Measurements from ENCODE around the gene TRMT6.

Gene TRMT6

DNA sequence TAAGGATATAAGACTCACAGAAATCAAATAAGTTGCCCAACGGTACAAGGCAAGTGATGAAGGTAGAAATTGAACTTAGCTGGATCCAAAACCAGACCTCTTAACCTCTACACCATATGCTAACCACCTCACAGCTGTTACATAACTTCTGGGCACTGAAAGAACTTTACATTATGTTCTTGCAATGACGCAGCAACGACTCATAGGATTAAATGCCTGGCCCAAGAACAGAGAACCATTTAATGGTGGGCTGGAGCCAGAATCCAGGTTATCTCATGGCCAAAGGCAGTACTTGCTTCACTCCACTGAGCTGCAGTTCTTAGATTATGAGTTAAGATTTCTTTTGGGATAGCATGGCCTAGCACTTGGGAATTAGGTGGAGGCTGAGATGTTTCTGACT, 4.4 kb downstream of the TRMT6 start:
- DNase-seq, result no peak

DNA sequence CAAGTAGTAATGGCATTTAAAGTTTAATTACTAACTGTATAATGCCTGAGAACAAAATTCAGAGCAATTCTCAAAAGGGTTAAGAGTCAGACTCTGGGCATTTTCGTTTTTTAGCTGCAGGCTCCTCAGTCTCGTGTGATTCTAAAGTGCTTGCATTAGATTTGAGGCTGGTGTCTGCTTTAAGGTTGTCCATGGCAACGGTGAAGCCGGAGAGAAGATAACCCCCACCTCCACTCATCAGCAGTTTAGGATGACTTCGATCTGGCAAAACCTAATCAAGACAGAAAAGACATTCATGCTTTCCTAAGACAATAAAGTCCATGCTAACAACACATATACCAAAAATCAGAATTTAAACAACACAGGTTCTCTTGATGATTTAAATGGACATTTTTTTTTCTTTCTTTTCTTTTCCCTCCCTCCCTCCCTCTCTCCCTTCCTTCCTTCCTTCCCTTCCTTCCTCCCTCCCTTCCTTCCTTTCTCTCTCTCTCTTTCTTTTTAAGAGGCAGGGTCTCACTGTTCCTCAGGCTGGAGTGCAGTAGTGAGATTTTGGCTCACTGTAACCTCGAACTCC, 11.8 kb downstream of the TRMT6 start:
- DNase-seq, result no peak

DNA sequence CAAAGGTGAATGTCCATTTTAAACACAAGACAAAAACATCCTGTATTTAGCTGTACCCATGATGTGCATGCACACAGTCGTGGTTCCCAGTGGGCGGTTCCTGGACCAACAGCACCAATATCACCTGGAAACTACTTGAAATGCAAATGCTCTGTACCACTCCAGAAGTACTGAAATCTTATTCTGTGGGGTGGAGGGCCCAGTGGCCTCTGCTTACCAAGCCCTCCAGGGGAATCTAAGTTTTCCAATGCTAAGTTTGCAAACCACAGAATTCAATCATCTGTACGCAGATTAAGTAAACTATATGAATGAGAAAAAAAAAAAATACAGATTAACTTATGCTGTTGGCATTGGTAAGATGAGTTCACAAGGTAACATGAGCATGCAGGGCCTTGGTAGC, 14.1 kb downstream of the TRMT6 start:
- no peak for DNase-seq

DNA sequence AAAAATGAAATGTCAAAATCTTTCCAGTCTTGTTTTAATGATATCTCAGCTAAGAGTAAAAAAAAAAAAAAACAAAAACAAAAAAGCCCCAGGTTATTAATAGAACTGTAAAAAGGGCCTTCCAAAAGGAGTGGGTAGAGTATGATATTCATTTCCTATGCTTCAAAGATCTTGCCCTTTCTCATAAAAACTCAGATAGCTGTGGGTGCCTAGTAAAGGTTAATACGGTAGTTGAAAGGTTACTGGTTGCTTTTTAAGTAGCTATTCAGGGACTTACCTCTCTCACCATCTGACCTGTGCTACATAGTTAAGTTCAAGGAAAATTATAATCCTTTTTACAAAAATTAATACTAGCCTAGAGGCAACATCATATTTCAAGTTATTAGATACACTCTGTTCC, 14.9 kb downstream of the TRMT6 start:
- DNase-seq, result no peak

DNA sequence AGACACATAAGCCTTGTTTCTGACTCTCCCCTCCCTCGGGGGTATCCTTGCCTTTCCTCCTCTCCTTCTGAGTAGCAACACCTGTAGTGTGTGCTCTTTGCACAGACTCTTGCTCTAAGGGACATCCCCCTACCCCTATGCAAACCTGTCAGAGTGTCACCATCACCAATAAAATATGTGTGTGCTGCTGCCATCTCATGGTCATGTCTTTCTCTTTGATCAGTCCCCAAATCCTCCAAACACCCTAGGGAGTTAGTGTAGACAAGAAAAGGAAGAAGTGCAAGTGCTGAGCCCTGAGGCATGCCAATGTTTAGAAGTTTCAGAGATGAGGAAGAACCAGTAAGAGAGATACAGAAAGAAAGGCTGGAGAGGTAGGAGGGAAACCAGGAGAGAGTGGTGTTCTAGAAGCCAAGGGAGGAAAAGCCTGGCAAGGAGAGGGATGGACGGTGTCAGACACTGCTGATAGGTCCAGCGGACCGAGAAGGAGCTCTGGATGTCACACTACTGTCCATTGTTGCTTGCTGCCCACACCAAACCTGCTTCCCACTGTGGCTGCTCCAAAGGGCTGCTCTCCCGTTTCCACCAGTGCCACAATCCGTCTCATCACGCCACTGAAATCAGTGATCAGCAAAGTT, 16.4 kb downstream of the TRMT6 start:
- DNase-seq, result no peak

DNA sequence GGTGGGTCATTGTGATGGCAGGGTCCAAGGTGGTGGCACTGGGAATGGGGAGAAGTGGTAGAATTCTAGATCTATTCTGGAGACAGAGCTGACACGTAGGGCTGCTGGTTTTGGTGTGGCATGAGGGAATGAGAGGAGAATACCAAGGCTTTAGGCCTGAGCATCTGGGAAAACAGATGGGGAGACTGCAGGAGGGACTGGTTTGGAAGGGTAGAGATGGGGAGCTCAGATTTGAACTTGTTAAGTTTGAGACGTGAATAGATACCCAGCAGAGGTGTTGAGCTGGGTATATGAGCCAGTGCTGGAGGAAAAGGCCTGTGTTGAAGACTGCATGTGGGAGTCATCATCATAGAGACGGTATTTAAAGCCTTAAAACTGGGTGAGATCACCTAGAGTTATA, 17.5 kb downstream of the TRMT6 start:
- no peak for DNase-seq

DNA sequence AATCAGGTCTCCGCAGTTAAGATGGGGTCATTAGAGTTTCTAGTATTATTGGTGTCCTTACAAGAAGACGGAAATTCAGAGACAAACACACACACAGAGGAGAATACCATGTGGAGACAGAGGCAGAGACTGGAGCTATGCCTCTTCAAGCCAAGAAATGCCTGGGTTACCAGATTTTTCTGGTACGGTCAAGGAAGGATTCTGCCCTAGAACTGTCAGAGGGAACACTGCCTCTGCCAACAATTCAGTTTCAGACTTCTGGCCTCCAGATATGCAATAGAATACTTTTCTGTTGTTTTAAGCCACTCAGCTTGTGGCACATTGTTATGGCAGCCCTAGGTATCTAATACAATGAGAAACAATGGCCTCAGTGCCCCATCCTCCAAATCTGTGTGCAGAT, 18.9 kb downstream of the TRMT6 start:
- no peak for DNase-seq

DNA sequence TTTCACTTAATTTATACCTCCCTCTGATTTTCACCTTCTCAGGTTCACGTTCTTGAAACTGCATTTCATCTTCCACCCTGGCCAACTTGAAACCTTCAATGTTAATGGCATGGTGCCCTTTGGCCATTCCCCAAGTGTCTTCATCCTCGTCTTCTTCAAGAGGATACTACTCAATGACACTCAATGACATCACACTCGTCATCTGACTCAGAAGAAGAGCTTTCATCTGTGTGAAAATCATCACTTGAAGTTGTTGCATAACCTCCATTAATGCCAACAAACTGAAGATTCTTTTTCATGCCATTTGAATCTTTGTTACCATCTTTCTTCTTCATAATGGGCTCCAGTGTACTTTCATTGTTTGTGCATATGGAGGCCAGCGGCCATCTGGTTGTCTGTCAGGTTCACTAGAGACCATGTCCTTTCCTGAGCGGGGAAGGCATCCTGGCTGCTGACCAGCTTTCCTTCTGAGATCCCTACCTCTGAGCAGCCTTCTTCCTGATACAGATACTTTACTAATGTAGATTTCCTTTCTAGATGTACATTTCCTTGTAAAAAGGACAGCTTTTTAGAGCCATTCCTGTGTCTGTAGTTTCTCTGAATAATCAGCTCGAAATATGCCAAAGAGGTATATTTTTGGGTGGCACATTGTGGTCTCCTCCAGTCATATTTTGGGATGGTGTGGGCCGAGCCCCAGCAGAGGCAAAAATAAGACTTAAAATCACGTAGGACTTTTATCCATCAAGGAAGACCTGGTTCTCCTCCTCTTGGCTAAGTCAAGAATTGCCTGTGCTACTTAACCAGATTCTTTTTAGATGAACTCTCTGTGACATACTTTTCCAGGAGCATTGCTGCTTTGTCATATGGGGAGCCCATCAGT, 21.3 kb downstream of the TRMT6 start:
- DNase-seq, result no peak

DNA sequence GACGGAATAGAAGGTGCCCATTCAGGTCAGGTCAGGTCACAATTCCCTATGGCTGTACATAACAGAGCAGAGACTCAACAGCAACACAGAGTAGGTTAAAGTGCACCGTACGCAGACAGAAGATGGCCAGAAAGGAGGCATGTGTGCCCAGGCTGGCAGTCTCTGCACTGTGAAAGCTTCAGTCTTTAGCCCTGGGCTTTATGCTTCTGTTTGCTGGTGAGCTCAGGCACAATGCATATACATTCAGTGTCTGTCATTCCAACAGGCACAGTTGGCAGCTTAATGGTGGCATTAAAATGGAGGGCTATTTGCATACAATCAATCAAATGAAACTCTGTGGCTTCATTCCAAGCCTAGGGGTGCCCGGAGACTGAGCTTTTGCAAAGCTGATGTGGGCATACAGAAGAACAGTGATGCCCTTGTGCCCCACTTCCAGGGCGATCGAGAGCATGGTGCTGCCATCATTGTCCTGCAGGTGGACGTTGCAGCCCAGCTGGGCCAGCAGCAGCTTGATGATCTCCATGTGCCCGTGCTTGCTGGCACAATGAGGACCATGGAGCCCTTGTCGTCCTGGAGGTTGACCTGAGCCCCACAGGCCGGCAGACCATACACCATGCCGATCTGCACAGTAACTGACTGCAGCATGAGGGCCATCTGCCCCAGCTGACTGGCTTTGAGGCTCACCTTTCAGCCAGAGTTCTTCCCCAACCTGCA, 22.4 kb downstream of the TRMT6 start:
- DNase-seq, result no peak

DNA sequence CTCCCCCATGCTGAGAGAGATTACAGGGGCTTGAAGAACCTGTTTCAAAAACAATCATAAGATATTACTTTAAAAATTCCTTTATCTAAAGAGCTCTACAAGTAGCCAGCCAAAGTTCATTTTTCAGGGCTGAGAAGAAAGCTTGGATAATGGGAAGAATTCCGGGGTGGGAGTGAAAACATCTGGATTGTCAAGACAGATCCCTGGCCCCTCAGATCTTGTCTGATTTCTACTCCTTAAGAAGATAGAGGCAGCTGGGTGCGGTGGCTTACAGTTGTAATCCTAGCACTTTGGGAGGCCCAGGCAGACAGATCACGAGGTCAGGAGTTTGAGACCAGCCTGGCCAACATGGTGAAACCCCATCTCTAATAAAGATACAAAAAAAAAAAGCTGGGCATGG, 24.8 kb downstream of the TRMT6 start:
- no peak for DNase-seq

DNA sequence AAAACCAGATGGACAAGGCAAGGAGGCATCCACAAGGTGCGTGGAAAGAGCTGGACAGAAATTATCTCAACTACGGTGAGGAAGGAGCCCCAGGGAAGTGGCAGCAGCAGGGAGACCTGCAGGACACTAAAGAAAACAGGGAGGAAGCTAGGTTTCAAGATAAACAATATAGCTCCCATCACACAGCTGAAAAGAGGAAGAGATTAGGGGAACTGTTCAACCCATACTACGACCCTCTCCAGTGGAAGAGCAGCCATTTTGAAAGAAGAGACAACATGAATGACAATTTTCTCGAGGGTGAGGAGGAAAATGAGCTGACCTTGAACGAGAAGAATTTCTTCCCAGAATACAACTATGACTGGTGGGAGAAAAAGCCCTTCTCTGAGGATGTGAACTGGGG, 26.8 kb downstream of the TRMT6 start:
- DNase-seq, result no peak

DNA sequence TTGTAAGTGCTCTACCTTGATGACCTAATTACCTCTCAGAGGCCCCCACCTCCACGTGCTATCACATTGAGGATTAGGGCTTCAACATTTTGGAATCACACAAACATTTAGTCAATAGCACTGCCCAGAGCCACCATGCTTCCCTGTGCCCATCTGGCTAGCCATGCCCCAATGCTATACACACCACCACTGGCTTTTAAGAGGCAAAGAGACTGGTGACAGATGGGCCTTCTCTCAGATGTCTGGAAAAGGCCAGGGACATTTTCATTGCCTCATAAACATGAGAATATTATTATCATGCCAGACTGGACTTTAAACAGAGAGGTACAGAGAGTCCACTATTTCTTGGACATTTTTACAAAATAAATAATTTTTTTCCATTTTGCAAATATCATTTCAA, 29.8 kb downstream of the TRMT6 start:
- no peak for DNase-seq

DNA sequence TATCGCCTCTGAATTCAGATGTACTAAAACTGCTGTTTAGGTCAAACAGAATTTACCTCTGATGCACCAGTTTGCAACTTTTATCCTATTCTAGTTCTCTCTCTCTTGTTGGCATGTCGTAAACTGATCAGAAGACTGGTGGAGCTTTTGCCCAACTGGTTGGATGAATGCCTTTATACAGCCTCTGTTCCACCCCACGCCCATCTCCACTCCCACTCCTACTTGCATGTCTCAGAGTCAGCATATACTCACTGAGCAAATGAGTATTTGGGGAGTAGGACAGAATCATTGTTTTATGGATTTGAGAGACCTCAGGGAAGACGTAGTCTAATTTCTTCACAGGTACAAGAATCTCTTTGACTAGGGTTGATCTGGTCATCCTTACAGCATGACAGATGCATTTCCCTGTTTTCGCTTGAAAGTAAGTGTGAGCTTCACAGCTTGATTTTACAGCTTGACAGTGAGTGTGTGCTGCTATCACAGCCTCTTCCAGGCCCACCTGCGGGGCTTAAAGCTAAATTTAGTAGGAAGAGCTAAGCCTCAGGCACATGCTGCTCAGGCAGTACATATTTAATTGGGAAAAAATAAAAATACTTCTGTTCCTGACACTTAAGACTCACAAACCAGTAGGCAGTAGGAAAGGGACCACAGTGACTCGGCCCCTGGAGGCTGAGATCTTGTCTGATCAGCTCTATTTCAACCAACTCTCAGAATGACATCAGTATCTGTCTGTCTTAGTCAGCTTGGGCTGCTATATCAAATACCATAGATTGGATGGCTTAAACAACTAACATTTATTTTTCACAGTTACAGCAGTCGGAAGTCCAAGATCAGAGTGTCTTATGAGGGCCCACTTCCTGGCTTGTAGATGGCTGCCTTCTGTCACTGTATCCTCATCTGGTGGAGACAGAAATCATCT, 30.4 kb downstream of the TRMT6 start:
- no peak for DNase-seq

DNA sequence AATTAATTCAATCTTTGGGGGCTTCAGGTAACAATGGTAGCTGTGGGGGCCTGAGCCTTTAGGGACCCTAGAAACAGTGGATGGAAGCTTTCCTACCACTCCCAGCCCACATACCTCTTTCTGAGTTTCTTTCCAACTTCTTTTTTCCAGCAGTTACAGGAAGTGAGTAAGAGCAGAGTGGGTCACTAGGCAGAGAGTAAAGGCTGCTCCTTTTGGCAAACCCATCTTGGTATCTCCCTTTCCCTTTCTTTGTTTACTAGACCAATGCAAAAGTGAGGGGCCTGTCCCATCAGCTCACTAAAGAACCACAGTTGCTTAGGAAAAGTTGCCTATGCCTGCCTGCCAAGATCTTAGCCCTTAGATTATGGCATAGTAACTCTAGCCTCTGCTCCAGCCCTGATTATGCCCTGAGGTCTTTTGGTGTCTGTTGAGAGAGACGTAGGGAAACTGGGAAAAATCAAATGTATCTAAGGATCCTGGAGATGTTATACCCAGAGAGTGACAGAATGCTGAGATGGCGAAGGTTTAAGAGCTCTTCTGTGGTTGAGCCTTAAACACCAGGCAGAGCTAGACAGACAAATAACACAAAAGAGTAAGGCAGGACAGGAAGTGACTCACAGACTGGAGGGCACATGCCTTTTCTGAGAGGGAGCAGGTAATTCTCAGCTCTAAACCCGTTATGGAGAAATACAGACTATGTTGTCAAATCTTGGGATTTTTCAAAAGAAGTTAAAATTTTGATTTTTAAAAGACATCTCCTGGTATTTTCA, 31.3 kb downstream of the TRMT6 start:
- no peak for DNase-seq

DNA sequence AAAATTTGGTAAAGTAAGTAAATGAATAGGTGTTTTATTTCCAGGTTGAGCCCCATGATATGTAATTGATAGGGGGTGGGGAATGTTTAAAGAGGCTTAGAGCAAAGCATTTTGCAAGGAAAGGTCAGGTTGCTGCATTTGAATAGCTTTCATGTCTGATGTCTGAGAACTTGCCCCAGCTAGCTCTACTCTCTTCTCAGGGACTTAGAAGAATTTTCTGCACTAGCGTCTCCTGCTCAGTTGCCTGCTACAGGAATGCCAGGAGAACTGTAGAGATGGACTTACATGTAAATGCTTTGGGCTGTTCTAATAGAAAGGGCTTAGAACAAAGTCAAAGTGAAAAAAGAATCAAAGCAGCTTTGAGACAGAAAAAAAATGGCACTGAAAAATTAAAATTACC, 35.5 kb downstream of the TRMT6 start:
- DNase-seq, result no peak

DNA sequence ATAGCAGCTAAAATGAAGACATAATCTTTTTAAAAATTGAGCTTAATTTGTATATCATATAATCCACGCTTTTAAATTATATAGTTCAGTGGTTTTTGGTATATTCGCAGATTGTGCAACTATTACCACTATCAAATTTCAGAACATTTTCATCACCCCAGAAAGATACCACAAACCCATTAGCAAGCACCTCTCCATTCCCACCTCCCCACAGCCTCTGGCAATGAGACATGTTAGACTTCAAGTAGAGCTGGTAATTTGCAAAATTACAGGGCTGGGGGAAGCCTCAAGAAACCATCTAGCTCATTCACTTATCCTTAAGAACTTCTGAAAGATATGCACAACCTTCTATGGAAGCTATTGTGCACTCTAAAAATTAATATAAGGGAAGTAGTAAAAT, 37.2 kb downstream of the TRMT6 start:
- no peak for DNase-seq

DNA sequence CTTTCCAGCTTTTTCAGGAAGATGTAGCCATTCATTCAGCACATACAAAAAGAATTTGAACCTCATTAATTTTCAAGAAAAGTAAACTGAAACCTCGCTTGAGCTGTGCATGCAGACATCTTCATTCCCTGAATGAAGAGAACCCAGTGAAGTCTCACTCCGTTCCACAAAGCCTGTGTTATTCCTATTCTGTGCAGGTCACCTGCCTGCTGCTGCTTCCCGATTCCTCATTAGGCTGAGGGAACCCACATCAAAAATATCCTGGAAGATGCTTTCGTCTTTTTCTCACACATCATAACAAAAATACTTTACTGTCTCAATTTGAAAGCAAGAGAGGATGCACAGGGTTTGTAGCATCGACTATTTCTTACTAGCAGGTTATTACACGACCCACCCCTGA, 40.1 kb downstream of the TRMT6 start:
- no peak for DNase-seq

DNA sequence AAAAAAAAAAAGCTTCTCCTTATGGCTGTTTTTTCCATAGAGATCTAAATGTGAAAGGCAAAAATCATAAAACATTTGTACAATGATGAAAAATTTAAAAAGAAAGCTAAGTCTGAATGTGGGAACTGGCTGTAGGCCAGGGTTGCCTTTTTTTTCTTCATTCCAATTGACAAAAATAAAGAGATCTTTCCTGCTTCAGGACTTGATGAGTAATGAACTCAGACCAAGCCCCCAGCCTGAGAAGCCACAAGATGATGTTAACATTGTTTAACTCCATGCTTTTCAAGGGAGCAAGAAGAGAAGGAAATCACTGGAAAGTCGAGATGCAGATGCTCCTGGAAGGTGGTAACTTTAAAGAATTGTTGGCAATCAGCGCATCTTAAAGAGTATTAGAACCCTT, 41.4 kb downstream of the TRMT6 start:
- no peak for DNase-seq

DNA sequence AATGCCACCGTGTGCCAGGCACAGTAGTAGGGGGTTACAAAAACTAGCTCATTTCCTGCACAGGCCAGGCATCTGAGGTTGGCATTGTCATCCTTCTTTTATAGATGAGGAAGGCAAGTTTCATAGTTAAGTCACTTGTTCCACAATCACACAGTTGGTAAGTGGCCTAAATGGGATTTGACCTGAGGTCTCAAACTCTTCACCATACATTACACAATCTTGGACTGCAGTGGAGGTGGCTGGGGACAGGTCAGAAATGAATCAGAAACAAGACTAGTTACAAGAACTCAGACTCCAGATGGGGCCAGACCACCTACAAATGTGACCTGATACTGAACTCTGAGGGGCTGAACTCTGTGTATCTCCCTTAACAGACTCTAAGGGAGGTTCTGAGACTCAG, 49.4 kb downstream of the TRMT6 start:
- no peak for DNase-seq

DNA sequence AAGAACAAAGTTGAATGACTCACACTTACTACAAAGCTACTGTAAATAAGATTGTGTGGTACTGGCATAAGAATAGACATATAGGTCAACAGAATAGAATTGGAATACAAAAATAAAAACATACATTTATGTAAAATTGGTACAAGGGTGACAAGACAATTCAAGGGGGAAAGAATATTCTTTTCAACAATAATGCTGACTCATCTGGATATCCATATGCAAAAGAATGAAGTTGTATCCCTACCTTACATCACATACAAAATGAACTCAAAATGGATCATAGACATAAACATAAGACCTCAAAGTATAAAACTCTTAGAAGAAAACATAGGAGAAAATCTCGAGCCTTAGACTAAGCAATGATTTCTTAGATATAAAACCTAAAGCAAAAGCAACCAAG, 50.9 kb downstream of the TRMT6 start:
- no peak for DNase-seq

DNA sequence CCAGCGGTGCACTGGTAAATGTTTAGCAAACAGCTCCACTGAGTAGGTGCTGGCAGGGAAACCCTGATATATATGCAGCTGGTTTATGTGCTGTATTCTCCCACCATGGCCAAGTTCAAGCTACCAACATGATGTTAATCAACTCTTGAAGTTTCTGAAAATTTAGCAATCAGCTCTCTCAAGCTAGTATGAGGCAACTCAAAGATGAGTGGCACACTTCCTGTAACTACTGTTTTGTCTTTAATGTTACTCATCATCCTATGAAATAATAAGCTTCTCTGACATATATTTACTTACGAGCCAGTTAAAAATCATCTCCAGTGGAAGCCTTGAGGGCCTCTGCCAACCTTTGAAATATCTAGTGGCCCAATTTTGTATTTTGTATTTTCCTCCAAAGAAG, 54.7 kb downstream of the TRMT6 start:
- DNase-seq, result no peak

DNA sequence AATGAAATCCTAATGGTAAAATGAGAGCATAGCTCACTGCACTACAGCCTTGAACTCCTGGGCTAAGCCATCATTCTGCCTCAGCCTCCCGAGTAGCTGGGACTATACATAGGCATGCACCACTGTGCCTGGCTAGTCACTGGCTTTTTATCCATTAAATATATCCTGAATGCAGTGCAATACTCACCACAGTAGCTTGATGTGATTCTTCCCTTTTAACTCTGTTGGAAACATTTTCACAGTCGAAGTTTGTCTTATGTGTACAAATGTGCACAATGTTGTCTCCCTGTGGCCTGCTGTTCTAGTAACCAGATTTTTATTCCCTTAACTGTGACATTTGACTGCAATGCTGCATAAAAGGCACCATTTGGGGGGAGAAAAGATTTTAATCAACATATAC, 56.7 kb downstream of the TRMT6 start:
- DNase-seq, result no peak

Data from cortex of kidney (tissue), 1 donor.